Nucleus accumbens (tissue), 56 donors: ENCODE data around the gene UTP20.
"Not testable (repeated sequence)": the region's sequence is repeated elsewhere in the genome, so short reads cannot be mapped to it uniquely, and the experiment has no call there.

Source experiments
- DNase-seq, 56 donors: peaks; one replicate each; lab custom pipeline; 2025; lab: John Stamatoyannopoulos, UW

UTP20 gene

GRCh38 chr12:101325590-101325989, 45.7 kb downstream of the UTP20 start:
- no peak for DNase-seq

DNA sequence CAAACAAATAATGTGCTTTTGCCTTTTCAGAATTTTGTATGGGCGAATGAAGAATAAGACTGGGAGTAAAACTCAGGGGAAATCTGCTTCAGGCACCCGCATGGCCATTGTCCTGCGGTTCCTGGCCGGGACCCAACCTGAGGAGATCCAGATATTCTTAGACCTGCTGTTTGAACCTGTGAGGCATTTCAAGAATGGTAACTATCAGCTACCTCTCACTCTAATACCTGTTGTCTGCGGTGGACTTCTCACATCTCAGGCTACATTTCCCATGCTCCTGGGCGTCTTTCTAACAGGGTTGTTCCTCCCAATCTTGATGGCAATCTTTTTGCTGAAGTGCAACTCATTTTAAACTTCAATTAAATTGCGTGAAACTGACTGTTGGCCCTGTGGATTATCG, 47.1 kb downstream of the UTP20 start:
- no peak for DNase-seq

GRCh38 chr12:101327546-101327945, 47.6 kb downstream of the UTP20 start:
- DNase-seq: no peak

- no peak for DNase-seq
These were observed 49.0 kb downstream of the UTP20 start for GRCh38 chr12:101328917-101329316.

DNA sequence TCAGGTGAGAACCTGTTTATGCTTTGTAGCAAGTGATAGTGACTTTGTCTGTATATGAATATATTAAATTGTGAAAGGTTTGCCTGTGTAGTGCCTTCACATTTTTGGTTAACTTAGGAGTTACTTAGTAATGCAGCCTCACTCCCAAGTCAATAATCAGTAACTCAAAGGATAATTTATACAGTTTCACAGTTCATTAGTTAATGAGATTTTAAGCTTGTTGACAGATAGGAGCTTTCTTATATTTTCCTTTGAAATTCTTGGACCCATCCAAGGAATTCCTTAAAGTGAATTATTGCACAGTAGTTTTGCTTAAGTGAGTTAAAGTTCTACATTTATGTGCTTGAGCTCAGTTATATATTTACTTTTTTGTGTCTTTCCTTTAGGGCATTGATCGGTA, 50.7 kb downstream of the UTP20 start:
- DNase-seq: no peak

DNA sequence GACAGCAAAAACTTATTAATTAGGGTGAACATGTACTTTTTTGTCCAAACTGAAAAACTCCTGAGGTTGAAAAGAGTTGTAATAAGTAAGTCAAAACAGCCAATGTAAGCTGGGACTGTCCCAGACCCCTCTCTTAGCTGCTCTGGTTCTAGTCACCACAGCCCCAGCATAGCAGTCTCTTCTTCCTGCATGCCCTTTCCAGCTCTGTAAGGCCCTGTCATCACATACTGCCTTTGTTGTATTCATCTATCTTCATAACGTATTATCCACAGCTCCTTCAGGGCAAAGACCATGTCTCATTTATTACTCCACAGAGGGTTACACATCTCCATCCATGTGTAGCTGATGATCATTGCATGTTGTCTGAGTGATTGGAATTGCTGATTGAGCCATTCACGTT, 56.5 kb downstream of the UTP20 start:
- no peak for DNase-seq

- no peak for DNase-seq
These were observed 58.2 kb downstream of the UTP20 start for GRCh38 chr12:101338087-101338486.

DNA sequence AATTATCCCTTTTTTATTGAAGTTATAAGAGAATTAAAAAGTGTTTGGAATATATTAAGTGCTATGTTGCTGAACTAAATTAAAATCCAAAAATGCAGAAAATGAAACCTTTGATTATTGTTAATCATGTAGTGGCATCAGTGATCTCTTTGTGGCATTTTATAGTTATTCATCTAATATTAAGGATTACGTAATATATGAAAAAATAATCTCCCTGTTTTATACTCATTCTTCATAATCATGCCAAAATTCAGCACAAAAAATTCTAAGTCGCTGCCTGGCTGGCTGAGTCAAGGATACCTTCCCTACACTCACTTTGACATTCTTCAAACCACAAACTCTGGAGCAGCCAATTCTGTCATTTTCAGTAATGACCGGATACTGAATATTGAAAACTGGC, 64.0 kb downstream of the UTP20 start:
- DNase-seq: no peak

GRCh38 chr12:101351682-101352081, 71.8 kb downstream of the UTP20 start:
- DNase-seq: no peak

- no peak for DNase-seq
These were observed 76.9 kb downstream of the UTP20 start for GRCh38 chr12:101356794-101357193.

DNA sequence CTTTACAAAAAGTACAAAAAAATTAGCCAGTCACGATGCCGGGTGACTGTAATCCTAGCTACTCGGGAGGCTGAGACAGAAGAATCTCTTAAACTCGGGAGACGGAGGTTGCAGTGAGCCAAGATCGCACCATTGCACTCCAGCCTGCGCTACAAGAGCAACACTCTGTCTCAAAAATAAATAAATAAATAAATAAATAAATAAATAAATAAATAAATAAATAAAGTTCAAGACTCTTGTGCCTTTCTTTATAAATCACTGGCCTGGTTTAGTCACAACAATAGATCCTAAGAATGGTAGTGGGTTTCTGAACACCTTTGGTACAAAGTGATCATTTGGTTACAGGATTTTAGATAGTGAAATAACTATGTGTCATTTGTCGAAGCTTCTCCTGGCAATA, 81.5 kb downstream of the UTP20 start:
- DNase-seq: no peak

DNA sequence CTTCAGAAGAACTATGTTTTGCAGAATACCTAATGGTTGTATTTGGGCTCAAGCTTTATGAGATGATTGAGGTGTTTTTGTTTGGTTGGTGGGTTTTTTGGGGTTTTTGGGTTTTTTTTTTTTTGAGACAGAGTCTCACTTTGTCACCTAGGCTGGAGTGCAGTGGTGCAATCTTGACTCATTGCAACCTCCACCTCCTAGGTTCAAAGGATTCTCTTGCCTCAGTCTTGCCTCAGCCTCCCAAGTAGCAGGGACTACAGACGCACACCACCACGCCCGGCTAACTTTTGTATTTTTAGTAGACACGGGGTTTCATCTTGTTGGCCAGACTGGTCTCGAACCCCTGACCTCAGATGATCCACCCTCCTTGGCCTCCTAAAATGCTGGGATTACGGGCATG, 88.1 kb downstream of the UTP20 start:
- DNase-seq: no peak

DNA sequence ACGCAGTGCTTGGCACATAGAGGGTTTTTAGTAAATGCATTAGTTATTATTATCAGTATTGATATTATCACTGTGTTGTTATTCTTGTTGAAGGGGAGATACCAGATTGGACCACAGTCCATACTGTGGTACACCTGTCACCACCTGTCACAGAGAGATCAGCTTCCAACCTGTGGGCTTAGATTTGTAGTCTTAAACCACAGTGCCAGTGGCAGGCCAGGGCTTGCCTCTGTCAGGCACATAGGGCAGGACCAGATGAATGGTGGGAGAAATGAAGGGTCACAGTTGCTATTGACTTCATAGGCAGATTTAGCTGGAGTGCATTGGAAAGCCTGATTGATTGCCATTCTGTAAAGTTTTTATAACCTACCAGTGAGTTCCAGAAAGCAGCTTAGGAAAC, 92.5 kb downstream of the UTP20 start:
- no peak for DNase-seq

DNA sequence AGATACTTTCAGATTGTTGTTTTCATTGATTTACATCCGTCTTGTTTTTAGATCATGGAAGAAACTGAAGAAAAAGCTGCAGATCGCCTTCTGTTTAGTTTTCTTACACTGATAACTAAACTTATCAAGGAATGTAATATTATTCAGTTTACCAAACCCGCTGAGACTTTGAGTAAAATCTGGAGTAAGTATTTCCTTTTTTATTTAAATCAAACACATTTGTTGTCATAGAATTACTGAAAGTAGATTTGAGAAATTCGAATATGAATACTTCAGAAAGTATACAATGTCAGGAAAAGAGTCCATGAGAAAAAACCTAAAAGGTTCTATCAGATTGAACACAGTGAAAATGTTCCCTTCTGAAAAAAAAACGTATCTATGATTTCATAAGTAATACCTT, 95.7 kb downstream of the UTP20 start:
- DNase-seq: no peak

GRCh38 chr12:101379149-101379548, 99.2 kb downstream of the UTP20 start:
- no peak for DNase-seq

GRCh38 chr12:101391181-101391580, 111.3 kb downstream of the UTP20 start:
- DNase-seq: not testable (repeated sequence)

DNA sequence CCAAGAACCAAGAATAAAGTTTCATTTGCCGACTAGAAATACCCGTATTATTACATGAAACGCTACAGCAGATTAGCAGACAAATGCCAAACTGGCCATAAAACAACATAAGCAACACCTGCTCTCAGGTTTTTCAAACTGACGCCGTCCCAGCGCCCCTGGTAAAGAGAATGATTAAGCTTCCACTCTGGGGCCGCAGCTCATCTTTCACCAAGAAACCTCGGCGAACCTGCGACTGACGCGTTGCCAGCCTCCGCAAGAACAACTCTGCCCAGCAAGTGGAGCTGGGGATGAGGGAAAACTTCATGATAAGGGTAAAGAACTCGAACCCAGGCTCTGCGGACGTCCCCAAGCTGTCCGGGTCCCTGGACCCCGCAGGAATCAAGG, 127.1 kb downstream of the UTP20 start:
- peak in 15 of 56 donors; percentile 9 to 57 (median 34) for DNase-seq

- peak; percentile 13 to 89 (median 76) for DNase-seq
These were observed 127.8 kb downstream of the UTP20 start, which contains the start of gene ARL1 for GRCh38 chr12:101407436-101408345. ARL1 (minus strand) TSS chr12:101407772; CDS start chr12:101407645, 127 bp downstream.

- not testable (repeated sequence) for DNase-seq
These were observed 130.3 kb downstream of the UTP20 start for GRCh38 chr12:101410169-101410568.

DNA sequence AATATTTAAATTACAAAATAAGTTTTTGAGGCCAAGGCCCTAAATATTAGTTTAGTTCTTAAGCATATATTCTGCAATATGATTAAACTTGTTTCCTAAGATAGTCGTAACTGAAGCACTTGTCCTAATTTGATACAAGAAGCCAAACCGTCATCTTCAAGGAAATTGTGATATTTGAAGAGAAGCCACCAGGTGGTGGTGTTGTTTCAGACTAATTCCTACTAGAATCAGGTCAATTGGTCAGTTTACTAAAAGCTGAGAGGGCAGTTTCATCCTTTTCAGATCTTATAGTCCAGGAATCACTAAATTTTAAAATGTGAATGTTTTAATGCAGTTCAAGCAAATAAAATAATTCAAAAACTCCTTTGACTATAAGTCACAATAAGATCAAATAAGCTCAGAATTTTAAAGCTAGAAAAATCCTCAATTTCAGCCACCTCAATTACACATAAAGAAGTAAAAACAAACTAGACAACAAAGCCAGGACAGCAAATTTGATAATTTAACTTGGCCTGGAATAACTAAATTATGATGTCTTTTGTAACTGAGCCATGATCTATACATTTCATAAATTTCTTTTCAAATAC, 134.7 kb downstream of the UTP20 start:
- DNase-seq: peak in 5 of 56 donors; percentile 0 to 24 (median 2)

GRCh38 chr12:101415228-101415627, 135.3 kb downstream of the UTP20 start:
- DNase-seq: no peak

DNA sequence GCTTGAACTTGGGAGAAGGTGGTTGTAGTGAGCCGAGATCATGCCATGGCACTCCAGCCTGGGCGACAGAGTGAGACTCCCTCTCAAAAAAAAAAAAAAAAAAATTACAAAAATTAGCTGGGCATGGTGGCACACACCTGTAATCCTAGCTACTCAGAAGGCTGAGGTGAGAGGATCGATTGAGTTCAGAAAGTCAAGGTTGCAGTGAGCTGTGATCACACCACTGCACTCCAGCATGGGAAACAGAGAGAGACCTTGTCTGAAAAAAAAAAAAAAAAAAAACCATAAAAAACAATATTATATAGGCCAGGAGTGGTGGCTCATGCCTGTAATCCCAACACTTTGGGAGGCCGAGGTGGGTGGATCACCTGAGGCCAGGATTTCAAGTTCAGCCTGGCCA, 142.2 kb downstream of the UTP20 start:
- DNase-seq: not testable (repeated sequence)
